Activated T-helper 9 cell treated with anti-CD3 and anti-CD28 coated beads, Interleukin-2, amount 50 U/mL, for 16 hours (primary cell): Measurements from ENCODE around the gene SLC30A1.

ENCODE experiments used
- DNase-seq: peaks from one replicate; pipeline ENCODE4 v3.0.0-alpha.2; 2020; ENCODE audit warnings: low read depth

Gene SLC30A1

GRCh38 chr1:211524521-211524920 is 54.4 kb downstream of the SLC30A1 start:
- DNase-seq, result no peak

GRCh38 chr1:211522804-211523203 is 56.2 kb downstream of the SLC30A1 start:
- DNase-seq, result no peak
